GM19463 (cell line): ENCODE data around the gene SLC38A4.

Experiments
- ATAC-seq: cut with Tn5 transposase; IDR thresholded peaks from one replicate; pipeline ENCODE4 v1.9.1; 2021; ENCODE audit warnings: mild to moderate bottlenecking, moderate library complexity; ENCODE audit not compliant: unreplicated experiment

The SLC38A4 gene

DNA sequence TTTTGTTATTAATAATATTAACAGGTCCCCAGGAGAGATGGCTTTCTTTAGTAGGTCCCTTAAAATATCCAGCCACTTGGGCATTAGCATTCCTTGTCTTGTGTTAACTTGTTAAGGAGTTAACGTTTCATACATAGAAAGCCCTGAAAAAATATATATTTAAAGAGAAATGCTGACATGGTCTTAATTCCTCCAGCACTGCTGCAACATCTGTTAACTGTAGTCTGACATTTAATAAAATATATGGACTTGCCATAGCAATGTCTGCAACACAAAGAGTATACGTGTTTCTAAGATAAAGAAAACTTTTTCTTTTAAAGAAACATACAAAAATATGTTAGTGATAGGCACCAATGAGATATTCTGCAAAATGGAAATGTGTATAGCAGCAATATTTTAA lies 10.0 kb downstream of the SLC38A4 start:
- ATAC-seq = no peak

- ATAC-seq = no peak
Measured at GRCh38 chr12:46814143-46814542, 11.7 kb downstream of the SLC38A4 start.

GRCh38 chr12:46811185-46811584 lies 14.6 kb downstream of the SLC38A4 start:
- ATAC-seq = no peak

DNA sequence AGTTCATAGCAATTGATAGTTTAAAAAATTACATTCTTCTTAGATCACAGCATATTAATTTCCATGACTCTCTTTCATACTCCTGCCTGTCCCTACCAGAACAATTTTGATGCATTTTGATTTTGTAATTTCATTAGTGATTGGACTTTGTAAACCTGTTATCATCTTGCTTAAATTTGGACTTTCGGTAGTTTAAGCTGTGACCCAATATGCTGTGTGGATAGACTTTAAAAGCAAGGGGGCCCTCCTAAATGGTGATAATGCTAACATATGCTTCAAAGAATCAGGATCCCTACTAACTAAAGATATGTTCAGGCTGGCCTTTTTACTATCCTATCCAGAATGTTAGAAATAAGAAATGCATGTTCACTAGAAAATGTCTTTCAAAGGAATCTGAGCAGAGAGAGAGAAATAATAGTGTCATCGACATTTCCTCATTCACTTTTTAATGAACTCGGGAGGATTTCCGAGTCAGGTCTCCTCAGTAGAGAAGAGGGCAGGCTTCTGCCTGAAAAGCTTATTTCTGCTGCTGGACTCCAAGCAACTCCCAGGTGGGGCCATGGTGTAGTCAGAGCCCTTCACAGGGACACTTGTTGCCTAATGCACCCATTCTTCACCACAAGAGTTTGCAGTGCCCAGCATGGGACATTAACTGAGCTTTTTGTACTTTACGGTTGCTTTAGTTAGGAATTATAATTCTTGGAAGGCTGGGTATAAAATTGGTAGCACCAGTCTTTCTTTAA lies 16.7 kb downstream of the SLC38A4 start:
- ATAC-seq = no peak

DNA sequence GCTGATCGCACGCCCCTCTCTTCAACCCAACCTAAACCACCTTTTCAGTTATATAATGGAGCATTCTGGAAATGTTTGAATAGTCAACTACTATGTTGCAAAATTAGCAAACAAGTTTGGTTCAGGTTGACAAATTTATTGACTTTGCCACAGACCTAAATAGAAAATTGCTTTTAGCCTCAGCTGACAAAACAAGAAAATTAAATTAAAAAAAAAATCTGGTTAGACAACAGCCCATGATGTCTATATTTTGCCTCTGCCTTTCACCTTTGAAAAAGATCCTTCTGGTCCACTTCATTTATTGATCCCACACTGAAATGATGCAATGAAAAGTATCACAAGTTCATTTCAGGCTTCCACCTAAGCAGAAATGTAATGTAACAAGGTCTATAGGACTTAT lies 17.5 kb downstream of the SLC38A4 start:
- ATAC-seq = no peak

- ATAC-seq = no peak
Measured at GRCh38 chr12:46804054-46804453, 21.7 kb downstream of the SLC38A4 start.

DNA sequence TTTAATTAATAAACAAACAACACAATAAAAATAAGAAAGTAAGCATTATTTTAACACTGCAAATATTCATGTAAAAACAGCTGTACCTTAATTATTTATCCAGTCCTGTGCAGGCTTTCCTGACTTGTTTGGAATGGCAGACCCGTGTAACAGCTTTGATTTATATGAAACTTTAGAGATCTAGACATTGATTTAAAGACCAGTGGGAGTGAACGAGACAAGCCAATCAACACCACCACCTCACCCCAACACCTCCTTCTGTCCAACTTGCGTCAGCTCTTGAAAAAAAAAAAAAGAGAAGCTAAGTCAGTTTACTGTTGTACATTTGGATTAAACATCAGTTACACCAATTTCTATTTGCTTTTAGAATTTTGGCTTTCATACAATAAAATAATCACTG lies 22.3 kb downstream of the SLC38A4 start:
- no peak for ATAC-seq

DNA sequence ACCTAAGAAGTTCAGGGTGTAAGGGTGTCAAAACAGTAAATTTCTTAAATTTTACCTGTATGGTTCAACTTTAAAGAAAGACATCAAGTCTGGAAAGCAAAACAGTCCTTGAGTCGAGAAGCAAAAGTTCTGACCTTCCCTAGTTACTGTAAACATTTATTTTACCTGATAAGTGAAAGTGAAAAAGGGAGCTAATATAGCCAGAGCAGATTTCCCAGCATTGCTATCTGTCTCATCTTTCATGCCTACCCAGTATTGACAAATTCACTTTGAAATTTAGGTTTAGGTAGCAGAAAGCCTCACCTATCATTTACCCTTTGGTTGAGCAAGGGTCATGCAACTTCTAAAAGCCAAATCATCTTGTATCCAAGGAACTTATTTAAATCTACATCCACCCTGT lies 24.5 kb downstream of the SLC38A4 start:
- ATAC-seq = no peak

DNA sequence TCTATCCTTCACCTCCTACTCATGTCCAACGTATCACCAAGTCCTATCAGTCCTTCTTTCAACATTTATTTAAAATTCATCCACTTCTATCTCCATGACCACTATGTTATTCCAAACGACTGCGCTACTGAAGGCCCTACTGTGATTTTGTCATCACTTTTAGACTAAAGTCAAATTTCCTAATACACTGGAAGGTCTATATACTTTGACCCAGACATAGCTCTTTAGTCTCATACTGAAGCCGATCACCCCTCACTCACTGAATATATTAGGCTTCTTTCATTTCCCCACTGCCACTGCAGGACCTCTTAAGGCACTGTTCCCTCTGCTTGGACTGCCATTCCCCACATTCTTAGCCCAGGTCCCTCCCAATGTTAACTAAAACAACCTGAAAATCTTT lies 25.6 kb downstream of the SLC38A4 start:
- ATAC-seq = no peak

- ATAC-seq = no peak
Measured at GRCh38 chr12:46798648-46799047, 27.1 kb downstream of the SLC38A4 start.

GRCh38 chr12:46798056-46798455 lies 27.7 kb downstream of the SLC38A4 start:
- ATAC-seq = no peak

DNA sequence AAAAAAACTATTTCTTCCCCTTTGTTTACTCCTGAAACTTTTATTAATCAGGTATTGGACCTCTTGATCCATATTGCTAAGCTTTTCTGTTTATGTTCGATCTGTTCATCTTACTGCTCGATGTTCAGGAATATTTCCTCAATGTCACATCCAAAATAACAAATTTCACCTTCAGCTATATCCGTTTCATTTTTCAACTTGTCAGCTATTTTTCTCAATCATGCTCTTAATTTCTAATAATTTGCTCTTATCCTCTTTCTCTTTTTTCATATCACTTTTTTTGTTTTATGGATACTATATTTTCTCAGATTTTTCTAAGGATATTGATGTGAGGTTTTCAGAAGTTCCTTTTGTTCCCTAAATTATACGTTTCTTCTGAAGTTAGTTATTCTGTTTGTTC lies 29.8 kb downstream of the SLC38A4 start:
- ATAC-seq = no peak

DNA sequence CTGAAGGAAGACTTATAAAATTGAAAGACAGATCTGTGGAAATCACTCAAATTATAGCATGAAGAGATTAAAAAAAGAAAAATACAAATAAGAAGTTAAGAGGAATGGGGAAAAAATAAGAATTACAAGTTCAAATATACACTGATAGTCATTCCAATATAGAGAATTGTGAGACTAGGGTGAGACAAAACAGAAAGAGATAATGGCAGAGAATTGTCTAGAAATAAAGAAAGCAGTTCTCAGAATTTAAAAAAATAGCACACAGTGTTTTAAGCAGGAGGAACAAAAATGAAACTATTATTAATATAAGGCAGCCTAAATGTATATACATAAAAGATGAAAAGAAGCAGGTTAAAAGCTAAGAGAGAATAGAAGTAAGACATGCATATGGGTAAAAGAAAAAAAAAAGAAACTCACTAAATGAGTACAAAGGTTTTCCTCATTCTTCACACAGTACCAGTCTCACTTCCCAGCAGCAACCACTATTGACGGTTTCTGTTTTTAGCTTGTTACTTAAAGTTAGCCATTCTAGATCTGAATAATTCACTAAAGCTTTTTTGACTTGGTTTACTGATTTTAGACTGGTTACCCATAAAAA lies 31.1 kb downstream of the SLC38A4 start:
- ATAC-seq = peak; percentile 77

GRCh38 chr12:46792925-46793324 lies 32.9 kb downstream of the SLC38A4 start:
- ATAC-seq = no peak

DNA sequence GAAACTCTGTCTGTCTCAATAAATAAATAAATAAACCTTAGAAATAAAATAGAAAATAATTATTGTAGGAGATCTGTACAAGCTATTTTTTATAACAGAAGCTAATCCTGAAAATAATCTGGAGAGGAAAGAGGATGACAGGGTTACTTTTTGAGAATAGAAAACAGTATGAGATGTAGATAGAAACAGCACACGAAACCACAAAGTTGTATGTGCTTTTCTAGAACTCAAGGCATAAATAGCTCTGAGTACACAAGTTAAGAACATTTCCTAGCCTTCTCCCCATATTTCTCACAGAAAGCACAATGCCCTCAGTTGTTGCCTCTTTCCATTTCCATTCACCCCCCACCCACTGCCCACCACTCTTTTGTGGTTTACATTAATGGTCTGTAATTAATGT lies 35.7 kb downstream of the SLC38A4 start:
- no peak for ATAC-seq

DNA sequence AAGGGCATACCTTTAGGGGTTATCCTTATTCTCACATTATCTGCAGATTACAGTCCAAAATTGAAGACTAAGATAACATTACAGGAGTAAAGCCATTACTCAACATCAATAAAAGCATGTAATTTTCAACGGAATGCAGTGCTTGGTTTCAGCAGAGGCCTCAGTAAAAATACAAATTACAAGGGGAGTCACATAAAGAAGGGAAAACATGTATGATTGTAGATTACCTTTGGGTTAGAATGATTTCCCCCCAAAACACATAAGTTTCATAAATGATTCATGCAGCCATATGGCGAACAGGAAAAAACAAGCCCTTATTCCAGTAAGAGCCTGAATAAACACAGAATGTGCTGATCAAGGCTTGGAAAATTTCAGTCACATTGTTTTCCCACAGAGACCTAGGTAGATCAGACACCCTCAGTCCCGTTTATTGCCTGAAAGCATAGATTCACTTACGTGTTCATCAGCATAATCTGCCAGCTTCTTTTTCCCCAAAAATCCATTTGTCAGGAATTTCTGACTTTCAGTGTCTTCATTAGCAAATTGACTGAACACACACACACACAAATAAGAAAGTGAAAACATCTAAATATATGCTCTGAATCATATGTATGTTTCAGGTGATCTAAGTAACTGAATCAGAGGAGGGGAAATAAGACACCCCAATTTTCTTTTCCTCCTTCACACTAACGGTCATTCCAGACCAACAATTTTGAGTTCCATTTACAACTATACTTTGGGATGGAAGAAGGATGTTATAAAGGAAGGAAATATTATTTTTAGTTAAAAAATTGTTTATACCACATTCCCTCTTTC lies 37.5 kb downstream of the SLC38A4 start:
- ATAC-seq = no peak

DNA sequence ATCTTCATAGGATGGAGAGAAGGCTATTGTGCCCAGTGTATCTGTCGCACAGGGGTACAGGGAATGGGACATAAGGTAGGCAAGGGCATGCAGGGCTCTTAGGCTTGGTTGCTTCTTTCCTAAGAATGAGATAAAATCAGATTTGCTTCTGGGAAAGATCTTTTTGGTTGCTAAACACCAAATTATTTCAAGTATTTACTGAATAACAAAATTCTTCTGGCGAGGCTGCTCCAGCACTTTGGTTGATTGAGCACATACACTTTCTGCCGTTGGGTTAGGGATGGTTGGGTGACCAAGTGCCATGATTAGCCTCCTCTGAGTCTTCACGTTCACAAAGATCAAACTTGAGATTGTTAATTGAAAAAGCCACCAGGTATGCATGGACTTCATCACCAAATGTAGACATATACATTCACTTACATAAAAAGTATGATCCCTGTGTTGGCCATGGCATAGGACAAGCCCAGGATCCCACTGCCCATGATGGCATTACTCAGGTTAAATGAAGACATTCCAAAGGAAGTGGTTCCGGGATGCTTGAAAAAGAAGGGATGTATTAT lies 38.2 kb downstream of the SLC38A4 start:
- no peak for ATAC-seq

- ATAC-seq = no peak
Measured at GRCh38 chr12:46786774-46787173, 39.0 kb downstream of the SLC38A4 start.

DNA sequence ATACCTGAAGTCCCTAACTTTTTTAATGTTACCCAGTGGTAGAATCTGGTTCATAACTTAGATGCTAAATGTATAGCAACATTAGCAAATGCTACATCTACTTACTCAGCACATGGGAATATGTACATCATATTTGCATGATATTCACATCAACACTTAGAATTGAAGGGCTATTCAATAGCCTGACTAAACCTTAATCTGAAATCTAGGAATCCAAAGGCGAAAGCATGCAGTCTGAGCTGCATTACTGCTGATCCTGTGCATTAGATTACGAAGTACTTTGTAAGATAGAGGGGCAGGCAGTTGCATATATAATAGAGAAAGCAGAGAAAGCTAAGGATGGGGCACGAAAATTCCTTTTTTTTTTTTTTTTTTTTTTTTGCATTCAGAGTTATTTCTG lies 40.4 kb downstream of the SLC38A4 start:
- ATAC-seq = no peak

GRCh38 chr12:46783871-46784270 lies 41.9 kb downstream of the SLC38A4 start:
- no peak for ATAC-seq

GRCh38 chr12:46779879-46780278 lies 45.9 kb downstream of the SLC38A4 start:
- no peak for ATAC-seq

- ATAC-seq = no peak
Measured at GRCh38 chr12:46779063-46779462, 46.7 kb downstream of the SLC38A4 start.
